GM23338 (cell line): Measurements from ENCODE around the gene C11orf91. TPM values are rescaled to one million over a fixed set of nuclear protein-coding genes. Genes with fewer than 3 reads are reported as not detected.

Experiments used
- ATAC-seq: fragments of 200-7000 bp; cut with Tn5 transposase; 3 replicates; pipeline ENCODE4 v1.9.1; 2020
- DNase-seq: peaks from one replicate; pipeline ENCODE4 v3.0.0-alpha.2; 2015; ENCODE audit warnings: low spot score
- H2AFZ ChIP-seq: fragments of 200-600 bp; sonication (generic); 2 replicates; pipeline ENCODE4 v1.8.0; 2016; ENCODE audit warnings: antibody characterized with exemption, mild to moderate bottlenecking, moderate library complexity
- H3F3A ChIP-seq: fragments of 200-600 bp; sonication (generic); replicated peaks from 2 replicates; pipeline ENCODE4 v1.8.0; 2017; ENCODE audit warnings: antibody characterized with exemption, mixed run types, low read depth
- H3K27ac ChIP-seq: fragments of 200-600 bp; sonication (generic); 2 replicates; pipeline ENCODE4 v1.6.1; 2016; ENCODE audit warnings: low read depth
- H3K27me3 ChIP-seq: fragments of 200-600 bp; sonication (generic); 2 replicates; pipeline ENCODE4 v1.8.0; 2016; ENCODE audit warnings: mild to moderate bottlenecking, mixed run types, moderate library complexity; ENCODE audit not compliant: insufficient read depth
- H3K36me3 ChIP-seq: fragments of 200-600 bp; sonication (generic); 2 replicates; pipeline ENCODE4 v1.8.0; 2016; ENCODE audit warnings: mild to moderate bottlenecking; ENCODE audit not compliant: insufficient read depth
- H3K4me1 ChIP-seq: fragments of 200-600 bp; sonication (generic); 2 replicates; pipeline ENCODE4 v1.8.0; 2016; ENCODE audit warnings: mild to moderate bottlenecking, moderate library complexity; ENCODE audit not compliant: insufficient read depth
- H3K4me2 ChIP-seq: fragments of 200-600 bp; sonication (generic); 2 replicates; pipeline ENCODE4 v1.7.1; 2017; ENCODE audit warnings: mixed run types
- H3K4me3 ChIP-seq: fragments of 200-600 bp; sonication (generic); 2 replicates; pipeline ENCODE4 v1.6.1; 2016; ENCODE audit warnings: mixed run types
- H3K79me2 ChIP-seq: fragments of 200-600 bp; sonication (generic); replicated peaks from 2 replicates; pipeline ENCODE4 v1.8.0; 2017; ENCODE audit warnings: mild to moderate bottlenecking; ENCODE audit not compliant: insufficient read depth
- H3K9me2 ChIP-seq: fragments of 200-600 bp; sonication (generic); 2 replicates; pipeline ENCODE4 v1.8.0; 2017; ENCODE audit not compliant: insufficient read depth
- H4K20me1 ChIP-seq: fragments of 200-600 bp; sonication (generic); replicated peaks from 2 replicates; pipeline ENCODE4 v1.8.0; 2017; ENCODE audit warnings: mild to moderate bottlenecking; ENCODE audit not compliant: insufficient read depth
- H3K27ac Mint-ChIP-seq: 2 replicates; pipeline ENCODE4 v1.8.0; 2020; ENCODE audit warnings: inconsistent platforms, mild to moderate bottlenecking, moderate library complexity, mixed read lengths
- H3K27me3 Mint-ChIP-seq: 3 replicates; pipeline ENCODE4 v1.8.0; 2022; ENCODE audit warnings: low read depth, mild to moderate bottlenecking, moderate library complexity, mixed read lengths, inconsistent platforms; ENCODE audit not compliant: insufficient read depth, poor library complexity
- H3K36me3 Mint-ChIP-seq: 3 replicates; pipeline ENCODE4 v1.8.0; 2021; ENCODE audit warnings: low read depth, mild to moderate bottlenecking, inconsistent platforms, moderate library complexity, mixed read lengths
- H3K4me1 Mint-ChIP-seq: 3 replicates; pipeline ENCODE4 v1.8.0; 2020; ENCODE audit warnings: mild to moderate bottlenecking, inconsistent platforms, mixed read lengths
- H3K4me3 Mint-ChIP-seq: 3 replicates; pipeline ENCODE4 v1.8.0; 2021; ENCODE audit warnings: moderate library complexity, mild to moderate bottlenecking, inconsistent platforms, mixed read lengths
- H3K9me3 Mint-ChIP-seq: 3 replicates; pipeline ENCODE4 v1.8.0; 2020; ENCODE audit warnings: moderate library complexity, mild to moderate bottlenecking, inconsistent platforms, mixed read lengths
- CREB1 ChIP-seq: fragments of 250-450 bp; sonication (Bioruptor Pico); IDR thresholded peaks from 2 replicates; pipeline ENCODE4 v1.5.0; 2020; ENCODE audit warnings: low read depth, mild to moderate bottlenecking, moderate library complexity
- EZH2phosphoT487 ChIP-seq: fragments of 200-600 bp; sonication (generic); IDR thresholded peaks from one replicate; pipeline ENCODE4 v1.8.1; 2018; ENCODE audit warnings: antibody characterized with exemption; ENCODE audit not compliant: unreplicated experiment
- JUNB ChIP-seq: IDR thresholded peaks from one replicate; pipeline ENCODE4 v1.6.1; 2016; ENCODE audit warnings: antibody characterized with exemption; ENCODE audit not compliant: unreplicated experiment
- NANOG ChIP-seq: IDR thresholded peaks from 2 replicates; pipeline ENCODE4 v1.6.1; 2016; ENCODE audit warnings: antibody characterized with exemption, borderline replicate concordance
- POLR2AphosphoS5 ChIP-seq: IDR thresholded peaks from 2 replicates; pipeline ENCODE4 v1.6.1; 2016; ENCODE audit warnings: antibody characterized with exemption, low read depth
- REST ChIP-seq: IDR thresholded peaks from one replicate; pipeline ENCODE4 v1.6.1; 2018; ENCODE audit warnings: antibody characterized with exemption; ENCODE audit not compliant: unreplicated experiment
- STAT1 ChIP-seq: IDR thresholded peaks from one replicate; pipeline ENCODE4 v1.6.1; 2016; ENCODE audit warnings: antibody characterized with exemption; ENCODE audit not compliant: unreplicated experiment
- ZNF114 ChIP-seq: fragments of 250-450 bp; sonication (Bioruptor Pico); IDR thresholded peaks from 2 replicates; pipeline ENCODE4 v1.5.0; 2020; ENCODE audit warnings: mild to moderate bottlenecking, moderate library complexity
- ZNF331 ChIP-seq: fragments of 250-450 bp; sonication (Bioruptor Pico); IDR thresholded peaks from 2 replicates; pipeline ENCODE4 v1.5.0; 2020; ENCODE audit warnings: low read depth, mild to moderate bottlenecking, moderate library complexity
- ZNF462 ChIP-seq: fragments of 250-450 bp; sonication (Bioruptor Pico); IDR thresholded peaks from 2 replicates; pipeline ENCODE4 v1.5.0; 2020; ENCODE audit warnings: mild to moderate bottlenecking, moderate library complexity
- polyA plus RNA-seq: library from polyadenylated mRNA; unstranded; fragments of >200 nt; fragmentation: Nextera tagmentation; extraction: Ambion mirVana; gene quantifications from 2 replicates; pipeline ENCODE4 v1.2.1, GENCODE V29; 2016
- total RNA-seq: library from RNA; depleted of rRNA; stranded (reverse); fragments of >200 nt; shearing (Covaris generic); gene quantifications from 2 replicates; pipeline ENCODE4 v1.2.3, GENCODE V29; 2014
- TF ChIP-seq, protein P1 (sequence below): IDR thresholded peaks from 2 replicates; pipeline ENCODE4 v1.6.1; 2016; ENCODE audit warnings: antibody characterized with exemption

C11orf91 gene
- total and polyA plus RNA-seq, 2 experiments from 2014 or later, result not detected

DNA sequence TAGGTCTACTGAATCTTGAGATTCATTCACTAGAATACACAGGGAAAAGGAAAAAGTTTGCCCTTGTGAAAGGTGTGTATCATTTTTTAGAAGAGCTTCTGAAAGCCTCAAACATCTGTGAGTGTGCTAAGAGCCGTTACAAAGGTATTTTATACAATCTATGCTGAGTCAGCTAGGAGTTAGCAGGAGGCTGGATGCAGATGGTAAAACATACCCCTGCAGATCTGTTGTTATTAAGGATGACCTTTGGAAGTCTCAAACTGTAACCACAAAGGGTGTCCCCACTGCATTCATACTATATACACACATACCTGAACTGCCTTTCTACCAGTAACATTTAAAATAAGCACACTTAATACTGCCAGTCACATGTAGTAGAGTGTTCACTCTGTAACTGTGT is 8.4 kb upstream of the C11orf91 start:
- H3K27me3 Mint-ChIP-seq, result no peaks in the 10 kb centered on the region

More for the DNA sequence above, 8.4 kb upstream of the C11orf91 start:
- no peak overlapping the region for H3K27ac ChIP-seq
- no peak overlapping the region for H3K4me3 ChIP-seq
- no peaks in the 10 kb centered on the region for H4K20me1 ChIP-seq
- H3K9me3 Mint-ChIP-seq, result no peaks in the 10 kb centered on the region; the same call in 2 of the 3 replicates
- peaks cover 7% of the 10 kb centered on the region; the same call in 1 of the 2 replicates for H3K36me3 ChIP-seq
- H3K4me1 ChIP-seq, result peaks cover 9% of the 10 kb centered on the region; the same call in 1 of the 2 replicates
- H3K36me3 Mint-ChIP-seq, result peaks cover 9% of the 10 kb centered on the region; the same call in 2 of the 3 replicates
- no peak overlapping the region for H3K27ac Mint-ChIP-seq
- ATAC-seq, result no peak
- H3K4me1 Mint-ChIP-seq, result peaks cover 11% of the 10 kb centered on the region; the same call in 2 of the 3 replicates
- no peak for DNase-seq
- H3K4me3 Mint-ChIP-seq, result no peak overlapping the region
- H3K4me2 ChIP-seq, result no peak overlapping the region
- no peaks in the 10 kb centered on the region for H3K9me2 ChIP-seq
- TF ChIP-seq EZH2phosphoT487 (no peak), CREB1 (no peak), ZNF114 (no peak), REST (no peak), NANOG (no peak), STAT1 (no peak), ZNF462 (CRISPR knock-in tag) (no peak), JUNB (no peak), ZNF331 (CRISPR knock-in tag) (no peak), POLR2AphosphoS5 (no peak)
- TF ChIP-seq, protein P1, sequence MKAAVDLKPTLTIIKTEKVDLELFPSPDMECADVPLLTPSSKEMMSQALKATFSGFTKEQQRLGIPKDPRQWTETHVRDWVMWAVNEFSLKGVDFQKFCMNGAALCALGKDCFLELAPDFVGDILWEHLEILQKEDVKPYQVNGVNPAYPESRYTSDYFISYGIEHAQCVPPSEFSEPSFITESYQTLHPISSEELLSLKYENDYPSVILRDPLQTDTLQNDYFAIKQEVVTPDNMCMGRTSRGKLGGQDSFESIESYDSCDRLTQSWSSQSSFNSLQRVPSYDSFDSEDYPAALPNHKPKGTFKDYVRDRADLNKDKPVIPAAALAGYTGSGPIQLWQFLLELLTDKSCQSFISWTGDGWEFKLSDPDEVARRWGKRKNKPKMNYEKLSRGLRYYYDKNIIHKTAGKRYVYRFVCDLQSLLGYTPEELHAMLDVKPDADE, result no peak
- no peak overlapping the region for H2AFZ ChIP-seq
- no peaks in the 10 kb centered on the region for H3K79me2 ChIP-seq
- H3F3A ChIP-seq, result no peaks in the 10 kb centered on the region
- H3K27me3 ChIP-seq, result no peaks in the 10 kb centered on the region
